NB4 (cell line): ENCODE measurements around the gene ANAPC10.

Source experiments
- MAX ChIP-seq: IDR thresholded peaks from 2 replicates; pipeline ENCODE4 v1.6.1; 2011; ENCODE audit warnings: low read depth, low read length
- MYC ChIP-seq: IDR thresholded peaks from 2 replicates; pipeline ENCODE4 v1.6.1; 2011; ENCODE audit warnings: low read depth, low read length
- POLR2A ChIP-seq: IDR thresholded peaks from 2 replicates; pipeline ENCODE4 v1.6.1; 2011; ENCODE audit warnings: mild to moderate bottlenecking; ENCODE audit not compliant: insufficient read length; ENCODE audit errors: extremely low read depth
- TF ChIP-seq, protein P1 (sequence below): IDR thresholded peaks from one replicate; pipeline ENCODE4 v1.5.1; 2012; ENCODE audit warnings: low read depth, low read length

DNA sequence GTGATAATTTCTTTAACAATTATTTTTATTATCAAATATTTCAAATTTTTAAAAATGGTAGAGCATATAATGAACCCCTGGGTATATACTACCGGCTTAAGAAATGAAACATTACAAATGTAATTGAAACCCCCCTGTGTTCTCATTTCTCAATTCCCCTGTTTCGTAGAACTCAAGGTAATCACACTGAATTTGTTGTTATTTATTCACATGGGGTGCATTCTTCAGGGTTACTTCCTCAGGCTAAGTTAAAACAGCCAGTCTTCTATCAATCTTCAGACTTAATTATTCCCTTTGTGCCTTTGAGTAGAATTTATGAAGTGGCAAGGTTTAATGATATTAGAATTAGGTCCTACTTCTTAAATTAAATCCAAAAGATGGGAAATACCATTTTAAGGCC lies 128.2 kb downstream of the ANAPC10 start:
- no peak for TF ChIP-seq POLR2A
- TF ChIP-seq, protein P1, sequence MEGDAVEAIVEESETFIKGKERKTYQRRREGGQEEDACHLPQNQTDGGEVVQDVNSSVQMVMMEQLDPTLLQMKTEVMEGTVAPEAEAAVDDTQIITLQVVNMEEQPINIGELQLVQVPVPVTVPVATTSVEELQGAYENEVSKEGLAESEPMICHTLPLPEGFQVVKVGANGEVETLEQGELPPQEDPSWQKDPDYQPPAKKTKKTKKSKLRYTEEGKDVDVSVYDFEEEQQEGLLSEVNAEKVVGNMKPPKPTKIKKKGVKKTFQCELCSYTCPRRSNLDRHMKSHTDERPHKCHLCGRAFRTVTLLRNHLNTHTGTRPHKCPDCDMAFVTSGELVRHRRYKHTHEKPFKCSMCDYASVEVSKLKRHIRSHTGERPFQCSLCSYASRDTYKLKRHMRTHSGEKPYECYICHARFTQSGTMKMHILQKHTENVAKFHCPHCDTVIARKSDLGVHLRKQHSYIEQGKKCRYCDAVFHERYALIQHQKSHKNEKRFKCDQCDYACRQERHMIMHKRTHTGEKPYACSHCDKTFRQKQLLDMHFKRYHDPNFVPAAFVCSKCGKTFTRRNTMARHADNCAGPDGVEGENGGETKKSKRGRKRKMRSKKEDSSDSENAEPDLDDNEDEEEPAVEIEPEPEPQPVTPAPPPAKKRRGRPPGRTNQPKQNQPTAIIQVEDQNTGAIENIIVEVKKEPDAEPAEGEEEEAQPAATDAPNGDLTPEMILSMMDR: no peak
- TF ChIP-seq MAX: no peak
- TF ChIP-seq MYC: no peak
